Measurements from ENCODE around the gene C3. TPM values are rescaled to one million over a fixed set of nuclear protein-coding genes. Genes with fewer than 3 reads are reported as not detected.

Gene C3
- total RNA-seq, 1 donor from 2014 or later: 8.2 TPM

GRCh38 chr19:6729573-6730152 is 9.2 kb upstream of the C3 start:
- Mint-ChIP-seq H3K4me3 (no peak overlapping the region), H3K36me3 (no peaks in the 10 kb centered on the region), H3K27ac (no peak overlapping the region)

GRCh38 chr19:6728346-6728745 is 7.9 kb upstream of the C3 start:
- Mint-ChIP-seq H3K4me1 (ENCODE audit: unreplicated experiment) (no peaks in the 10 kb centered on the region), H3K36me3 (no peaks in the 10 kb centered on the region), H3K27me3 (no peaks in the 10 kb centered on the region), H3K4me3 (no peak overlapping the region), H3K9me3 (no peaks in the 10 kb centered on the region), H3K27ac (no peak overlapping the region)
- DNase-seq (ENCODE audit: extremely low spot score, unreplicated experiment): no peak
- no peak for TF ChIP-seq CTCF (conservative IDR thresholded peaks at IDR 0.05)

More at GRCh38 chr19:6729573-6730152, 9.2 kb upstream of the C3 start:
- no peaks in the 10 kb centered on the region for H3K27me3 Mint-ChIP-seq
- no peak for TF ChIP-seq CTCF (conservative IDR thresholded peaks at IDR 0.05)
- DNase-seq (ENCODE audit: extremely low spot score, unreplicated experiment): no peak
- H3K4me1 Mint-ChIP-seq (ENCODE audit: unreplicated experiment): no peaks in the 10 kb centered on the region
- H3K9me3 Mint-ChIP-seq: no peaks in the 10 kb centered on the region

GRCh38 chr19:6725513-6726231 is 5.2 kb upstream of the C3 start:
- H3K27ac Mint-ChIP-seq: peak overlapping the region; percentile 48
- no peak for TF ChIP-seq CTCF (conservative IDR thresholded peaks at IDR 0.05)
- no peaks in the 10 kb centered on the region for H3K4me1 Mint-ChIP-seq (ENCODE audit: unreplicated experiment)
- no peaks in the 10 kb centered on the region for H3K36me3 Mint-ChIP-seq
- H3K9me3 Mint-ChIP-seq: no peaks in the 10 kb centered on the region
- DNase-seq (ENCODE audit: extremely low spot score, unreplicated experiment): no peak
- H3K4me3 Mint-ChIP-seq: no peak overlapping the region
- H3K27me3 Mint-ChIP-seq: no peaks in the 10 kb centered on the region

DNA sequence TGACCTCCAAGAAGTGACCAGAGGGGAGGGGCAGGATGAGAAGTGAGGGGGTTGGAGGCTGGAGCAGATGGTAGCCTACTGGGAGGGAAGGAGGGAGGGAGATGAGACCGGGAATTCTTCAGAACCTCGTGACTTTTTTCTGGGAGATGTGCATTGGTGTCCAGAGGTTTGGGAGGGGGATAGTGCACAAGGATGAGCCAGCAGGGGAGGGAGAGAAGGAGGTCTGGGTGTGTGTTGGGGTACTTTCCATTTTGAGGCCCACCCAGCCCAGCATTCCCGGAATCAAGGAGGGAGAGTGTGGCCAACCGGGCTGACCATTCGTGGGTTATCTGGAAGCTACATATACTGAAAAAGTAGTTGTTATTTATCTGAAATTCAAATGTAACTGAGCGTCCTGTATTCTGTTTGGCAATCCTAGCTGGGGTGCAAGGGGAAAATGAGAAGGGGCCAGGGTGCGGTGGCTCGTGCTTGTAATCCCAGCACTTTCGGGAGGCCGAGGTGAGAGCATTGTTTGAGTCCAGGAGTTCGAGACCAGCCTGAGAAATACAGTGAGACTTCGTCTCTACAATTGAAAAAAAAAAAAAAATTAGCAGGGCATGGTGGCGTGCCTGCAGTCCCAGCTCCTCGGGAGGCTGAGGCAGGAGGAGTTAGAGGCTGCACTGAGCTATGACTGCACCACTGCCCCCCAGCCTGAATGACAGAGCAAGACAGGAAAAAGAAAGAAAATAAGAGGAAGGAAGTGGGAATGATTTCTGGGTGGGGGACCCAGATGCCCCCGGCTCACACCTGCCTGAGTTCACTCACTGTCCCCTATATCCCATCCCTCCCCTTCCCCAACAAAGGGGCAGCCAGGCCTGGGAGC is 4.4 kb upstream of the C3 start:
- Mint-ChIP-seq H3K4me1 (ENCODE audit: unreplicated experiment) (no peaks in the 10 kb centered on the region), H3K27me3 (peaks cover 2% of the 10 kb centered on the region), H3K4me3 (no peak overlapping the region), H3K9me3 (no peaks in the 10 kb centered on the region), H3K36me3 (no peaks in the 10 kb centered on the region), H3K27ac (no peak overlapping the region)
- TF ChIP-seq CTCF (conservative IDR thresholded peaks at IDR 0.05): no peak
- no peak for DNase-seq (ENCODE audit: extremely low spot score, unreplicated experiment)

DNA sequence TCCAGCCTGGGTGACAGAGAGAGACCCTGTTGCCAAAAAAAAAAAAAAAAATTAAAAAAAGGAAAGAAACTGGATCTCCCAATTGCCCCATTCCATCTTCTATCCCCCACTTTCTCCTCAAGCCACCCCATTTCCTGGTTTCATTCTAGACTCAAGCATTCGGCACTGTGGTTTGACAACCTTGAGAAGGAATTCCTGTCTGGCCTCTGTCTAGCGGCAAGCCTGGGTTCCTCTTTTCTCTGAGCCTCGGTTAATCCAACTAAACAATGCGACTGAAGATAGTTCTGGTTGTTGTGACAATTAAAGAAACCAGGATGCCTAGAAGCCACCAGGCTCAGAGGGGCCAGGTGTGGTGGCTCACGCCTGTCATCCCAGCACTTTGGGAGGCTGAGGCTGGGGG is 3.3 kb upstream of the C3 start:
- peak overlapping the region; percentile 61 for H3K27ac Mint-ChIP-seq
- DNase-seq (ENCODE audit: extremely low spot score, unreplicated experiment): no peak
- no peaks in the 10 kb centered on the region for H3K9me3 Mint-ChIP-seq
- peaks cover 7% of the 10 kb centered on the region for H3K27me3 Mint-ChIP-seq
- no peak for TF ChIP-seq CTCF (conservative IDR thresholded peaks at IDR 0.05)
- H3K4me1 Mint-ChIP-seq (ENCODE audit: unreplicated experiment): no peaks in the 10 kb centered on the region
- H3K4me3 Mint-ChIP-seq: no peak overlapping the region
- H3K36me3 Mint-ChIP-seq: no peaks in the 10 kb centered on the region

All from type B pancreatic cell (in vitro differentiated cells).